KOPT-K1 (cell line): Measurements from ENCODE around the gene TUBGCP3.

ENCODE experiments used
- H3K27ac ChIP-seq: fragments of 200-600 bp; sonication (generic); 2 replicates; pipeline ENCODE4 v1.5.1; 2016; ENCODE audit warnings: antibody characterized with exemption, mild to moderate bottlenecking, low read depth, low read length; ENCODE audit not compliant: poor library complexity, severe bottlenecking
- H3K36me3 ChIP-seq: fragments of 200-600 bp; sonication (generic); 2 replicates; pipeline ENCODE4 v1.5.1; 2017; ENCODE audit warnings: antibody characterized with exemption, mild to moderate bottlenecking, low read length, moderate library complexity; ENCODE audit not compliant: insufficient read depth
- H3K9me3 ChIP-seq: fragments of 200-600 bp; sonication (generic); 2 replicates; pipeline ENCODE4 v1.5.1; 2017; ENCODE audit warnings: antibody characterized with exemption, low read length, mild to moderate bottlenecking; ENCODE audit not compliant: insufficient read depth, poor library complexity, severe bottlenecking

The TUBGCP3 gene

GRCh38 chr13:112596235-112596634 lies 8.3 kb upstream of the TUBGCP3 start:
- H3K36me3 ChIP-seq, result no peaks in the 10 kb centered on the region
- H3K27ac ChIP-seq, result no peak overlapping the region
- peaks cover 4% of the 10 kb centered on the region for H3K9me3 ChIP-seq

GRCh38 chr13:112592647-112593046 lies 4.7 kb upstream of the TUBGCP3 start:
- peaks cover 4% of the 10 kb centered on the region for H3K9me3 ChIP-seq
- no peak overlapping the region for H3K27ac ChIP-seq
- no peaks in the 10 kb centered on the region for H3K36me3 ChIP-seq

- Histone ChIP-seq H3K27ac (no peak overlapping the region), H3K36me3 (no peaks in the 10 kb centered on the region), H3K9me3 (peaks cover 4% of the 10 kb centered on the region)
Observed at GRCh38 chr13:112592181-112592580, 4.2 kb upstream of the TUBGCP3 start.

GRCh38 chr13:112588490-112589297 lies 741 bp upstream of the TUBGCP3 start:
- Histone ChIP-seq H3K9me3 (no peaks in the 10 kb centered on the region), H3K36me3 (no peaks in the 10 kb centered on the region), H3K27ac (peak overlapping the region; percentile 97)

- Histone ChIP-seq H3K36me3 (peaks cover 5% of the 10 kb centered on the region; the same call in 1 of the 2 replicates), H3K27ac (peak overlapping the region; percentile 97), H3K9me3 (no peaks in the 10 kb centered on the region)
Observed at GRCh38 chr13:112587212-112587763, 665 bp downstream of the TUBGCP3 start.

- Histone ChIP-seq H3K9me3 (no peaks in the 10 kb centered on the region), H3K36me3 (peaks cover 7% of the 10 kb centered on the region; the same call in 1 of the 2 replicates), H3K27ac (peak overlapping the region; percentile 97)
Observed at GRCh38 chr13:112586334-112586960, 1.5 kb downstream of the TUBGCP3 start.

- H3K9me3 ChIP-seq, result no peaks in the 10 kb centered on the region
- peaks cover 7% of the 10 kb centered on the region; the same call in 1 of the 2 replicates for H3K36me3 ChIP-seq
- no peak overlapping the region for H3K27ac ChIP-seq
Observed at GRCh38 chr13:112583592-112584277, 4.2 kb downstream of the TUBGCP3 start.

- peaks cover 2% of the 10 kb centered on the region for H3K9me3 ChIP-seq
- H3K36me3 ChIP-seq, result peaks cover 7% of the 10 kb centered on the region; the same call in 1 of the 2 replicates
- no peak overlapping the region for H3K27ac ChIP-seq
Observed at GRCh38 chr13:112582263-112582662, 5.7 kb downstream of the TUBGCP3 start.

- Histone ChIP-seq H3K9me3 (peaks cover 6% of the 10 kb centered on the region), H3K36me3 (peaks cover 7% of the 10 kb centered on the region; the same call in 1 of the 2 replicates), H3K27ac (no peak overlapping the region)
Observed at GRCh38 chr13:112580912-112581311, 7.0 kb downstream of the TUBGCP3 start.

- Histone ChIP-seq H3K36me3 (peaks cover 7% of the 10 kb centered on the region; the same call in 1 of the 2 replicates), H3K9me3 (peaks cover 6% of the 10 kb centered on the region), H3K27ac (no peak overlapping the region)
Observed at GRCh38 chr13:112580211-112580610, 7.7 kb downstream of the TUBGCP3 start.

GRCh38 chr13:112579310-112579843 lies 8.6 kb downstream of the TUBGCP3 start:
- Histone ChIP-seq H3K27ac (no peak overlapping the region), H3K36me3 (peaks cover 7% of the 10 kb centered on the region; the same call in 1 of the 2 replicates), H3K9me3 (peaks cover 6% of the 10 kb centered on the region)

- Histone ChIP-seq H3K27ac (no peak overlapping the region), H3K36me3 (no peaks in the 10 kb centered on the region), H3K9me3 (peaks cover 6% of the 10 kb centered on the region)
Observed at GRCh38 chr13:112576768-112577167, 11.2 kb downstream of the TUBGCP3 start.

- H3K9me3 ChIP-seq, result peaks cover 6% of the 10 kb centered on the region
- no peak overlapping the region for H3K27ac ChIP-seq
- H3K36me3 ChIP-seq, result peaks cover 2% of the 10 kb centered on the region; the same call in 1 of the 2 replicates
Observed at GRCh38 chr13:112576191-112576590, 11.8 kb downstream of the TUBGCP3 start.

- H3K36me3 ChIP-seq, result peaks cover 5% of the 10 kb centered on the region; the same call in 1 of the 2 replicates
- peaks cover 6% of the 10 kb centered on the region for H3K9me3 ChIP-seq
- H3K27ac ChIP-seq, result no peak overlapping the region
Observed at GRCh38 chr13:112575675-112576074, 12.3 kb downstream of the TUBGCP3 start.
